22Rv1 (cell line): ENCODE measurements around the gene MLH3.

Source experiments
- H3K27ac ChIP-seq: fragments of 450-650 bp; 2 replicates; pipeline ENCODE4 v1.5.1; 2017
- ZFX ChIP-seq: fragments of 450-650 bp; IDR thresholded peaks from 2 replicates; pipeline ENCODE4 v1.6.1; 2017; ENCODE audit warnings: antibody characterized with exemption, borderline replicate concordance
- TF ChIP-seq, protein P1 (sequence below): fragments of 450-650 bp; IDR thresholded peaks from 2 replicates; pipeline ENCODE4 v1.5.1; 2017; ENCODE audit warnings: mild to moderate bottlenecking

MLH3 gene

DNA sequence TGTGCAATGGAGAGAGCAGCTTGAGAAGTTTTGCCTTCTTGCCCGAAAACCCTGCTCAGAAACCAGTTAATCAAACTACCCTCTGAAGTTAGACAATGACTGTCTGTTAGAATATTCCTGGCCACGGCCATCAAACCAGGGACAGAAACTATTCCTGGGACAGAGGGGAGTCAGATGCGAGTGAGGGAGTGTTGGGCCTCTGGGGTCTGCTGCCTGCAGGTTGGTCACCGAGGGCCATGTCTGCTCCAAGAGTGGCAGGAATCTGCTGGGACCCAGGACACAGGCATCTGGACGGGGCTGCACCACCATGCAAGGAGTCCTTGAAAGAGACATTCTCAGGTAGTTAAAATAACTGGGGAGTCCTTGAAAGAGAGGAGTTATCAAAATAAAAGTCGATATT is 65.5 kb downstream of the MLH3 start:
- no peak overlapping the region for H3K27ac ChIP-seq
- TF ChIP-seq, protein P1, sequence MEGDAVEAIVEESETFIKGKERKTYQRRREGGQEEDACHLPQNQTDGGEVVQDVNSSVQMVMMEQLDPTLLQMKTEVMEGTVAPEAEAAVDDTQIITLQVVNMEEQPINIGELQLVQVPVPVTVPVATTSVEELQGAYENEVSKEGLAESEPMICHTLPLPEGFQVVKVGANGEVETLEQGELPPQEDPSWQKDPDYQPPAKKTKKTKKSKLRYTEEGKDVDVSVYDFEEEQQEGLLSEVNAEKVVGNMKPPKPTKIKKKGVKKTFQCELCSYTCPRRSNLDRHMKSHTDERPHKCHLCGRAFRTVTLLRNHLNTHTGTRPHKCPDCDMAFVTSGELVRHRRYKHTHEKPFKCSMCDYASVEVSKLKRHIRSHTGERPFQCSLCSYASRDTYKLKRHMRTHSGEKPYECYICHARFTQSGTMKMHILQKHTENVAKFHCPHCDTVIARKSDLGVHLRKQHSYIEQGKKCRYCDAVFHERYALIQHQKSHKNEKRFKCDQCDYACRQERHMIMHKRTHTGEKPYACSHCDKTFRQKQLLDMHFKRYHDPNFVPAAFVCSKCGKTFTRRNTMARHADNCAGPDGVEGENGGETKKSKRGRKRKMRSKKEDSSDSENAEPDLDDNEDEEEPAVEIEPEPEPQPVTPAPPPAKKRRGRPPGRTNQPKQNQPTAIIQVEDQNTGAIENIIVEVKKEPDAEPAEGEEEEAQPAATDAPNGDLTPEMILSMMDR: no peak
- TF ChIP-seq ZFX: no peak

DNA sequence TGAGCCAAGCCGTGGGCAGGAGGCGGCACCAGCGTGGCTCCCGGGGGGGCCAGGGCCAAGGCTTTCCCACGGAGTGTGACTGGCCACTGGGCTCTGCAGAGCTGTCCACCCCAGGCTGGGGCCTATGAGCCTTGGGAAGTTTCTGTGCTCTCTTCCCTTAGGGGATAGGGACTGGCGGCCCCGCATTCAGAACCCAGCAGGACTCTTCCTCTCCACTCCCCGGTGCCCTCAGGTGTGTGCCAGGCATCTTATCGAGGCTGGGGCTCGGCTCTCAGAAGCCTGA is 66.3 kb downstream of the MLH3 start:
- TF ChIP-seq, protein P1: no peak
- no peak for TF ChIP-seq ZFX
- H3K27ac ChIP-seq: no peak overlapping the region

DNA sequence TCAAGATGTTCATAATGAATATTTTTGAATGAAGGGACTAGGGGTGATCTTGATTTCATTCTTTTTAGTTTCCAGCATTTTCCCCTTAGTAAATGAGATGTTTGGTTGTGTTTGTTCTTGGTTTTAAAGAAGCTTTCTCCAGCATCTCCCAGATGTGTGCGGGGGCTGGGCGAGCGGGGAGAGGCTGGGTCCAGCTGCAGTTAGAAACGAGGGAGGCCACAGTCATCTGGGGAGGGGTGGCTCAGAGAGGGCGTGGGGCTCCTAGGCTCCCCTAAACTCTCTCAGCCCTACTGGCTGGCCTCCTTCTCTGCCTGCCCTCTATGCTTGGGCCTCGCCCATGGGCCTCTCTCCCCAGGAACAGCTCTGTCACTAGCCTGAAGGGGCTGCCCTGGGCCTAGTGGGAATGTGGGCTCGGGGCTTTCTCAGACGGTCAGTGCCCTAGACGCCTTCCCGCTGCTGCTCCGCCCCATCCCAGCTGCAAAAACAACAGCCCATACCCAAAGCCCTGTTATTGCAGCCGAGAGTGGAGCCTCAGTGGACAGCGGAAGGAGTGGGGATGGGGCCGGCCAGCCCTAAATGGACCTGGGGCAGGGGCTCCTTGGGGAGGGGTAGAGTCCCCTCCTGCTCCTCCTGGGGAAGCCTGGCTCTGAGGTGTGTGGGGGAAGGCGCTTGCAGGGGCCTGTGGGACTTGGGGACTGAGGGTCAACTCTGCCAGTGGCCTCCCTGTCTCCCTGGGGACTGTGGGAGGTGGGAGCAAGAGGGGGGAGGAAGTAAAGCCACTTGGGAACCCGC is 66.8 kb downstream of the MLH3 start:
- H3K27ac ChIP-seq: no peak overlapping the region
- TF ChIP-seq, protein P1: no peak
- TF ChIP-seq ZFX: no peak

DNA sequence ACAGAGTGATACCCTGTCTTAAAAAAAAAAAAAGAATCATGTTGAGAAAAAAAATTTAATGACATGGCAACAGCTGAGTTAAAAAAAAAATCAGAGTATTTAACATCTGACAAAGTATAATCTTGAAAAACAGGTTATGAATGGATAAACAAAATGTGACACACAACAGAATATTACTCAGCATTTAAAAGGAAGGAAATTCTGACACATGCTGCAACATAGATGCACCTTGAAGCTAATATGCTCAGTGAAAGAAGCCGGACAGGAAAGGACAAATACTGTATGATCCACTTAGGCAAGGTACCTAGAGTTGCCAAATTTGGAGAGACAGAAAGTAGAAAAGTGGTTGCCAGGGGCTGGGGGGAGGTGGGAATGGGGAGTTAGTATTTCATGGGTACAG is 67.9 kb downstream of the MLH3 start:
- H3K27ac ChIP-seq: no peak overlapping the region
- TF ChIP-seq, protein P1: no peak
- TF ChIP-seq ZFX: no peak

DNA sequence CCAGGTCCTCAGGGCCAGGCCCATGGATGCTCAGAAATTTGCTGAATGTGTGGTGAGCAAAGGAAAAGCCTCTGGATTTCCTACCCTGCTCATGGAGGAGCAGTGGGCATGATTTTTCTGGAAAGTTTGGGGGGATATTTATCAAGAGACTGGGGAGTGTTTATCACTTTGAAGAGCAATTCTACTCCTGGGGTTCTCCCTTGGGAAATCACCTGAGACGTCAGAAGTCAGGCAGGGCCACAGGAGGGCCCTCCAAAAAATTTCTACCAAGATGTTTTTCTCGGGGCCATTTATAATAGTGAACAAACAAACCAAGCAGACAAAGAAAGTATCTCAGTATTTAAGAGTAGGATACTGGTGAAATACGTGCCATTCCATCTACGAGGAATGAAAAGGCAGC is 68.6 kb downstream of the MLH3 start:
- no peak for TF ChIP-seq ZFX
- TF ChIP-seq, protein P1: no peak
- no peak overlapping the region for H3K27ac ChIP-seq

DNA sequence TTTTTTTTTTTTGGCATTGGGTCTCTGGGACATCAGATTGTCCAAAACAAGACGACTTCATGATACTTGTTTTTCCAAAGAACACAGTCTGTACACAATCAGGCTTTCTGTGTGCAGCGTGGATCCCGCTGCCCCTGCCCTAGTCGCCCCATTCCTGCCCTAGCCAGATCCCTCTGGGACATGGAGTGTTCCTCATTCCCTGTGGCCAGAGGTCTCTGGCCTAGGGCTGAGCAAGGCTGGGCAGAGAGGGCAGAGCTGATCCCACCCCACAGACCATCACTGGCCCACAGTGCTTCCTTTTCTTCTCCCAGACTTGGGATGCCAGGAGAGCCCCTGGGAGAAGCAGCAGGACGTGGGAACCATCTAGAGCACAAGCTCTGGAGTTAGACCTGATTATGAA is 69.4 kb downstream of the MLH3 start:
- H3K27ac ChIP-seq: no peak overlapping the region
- TF ChIP-seq, protein P1: no peak
- TF ChIP-seq ZFX: no peak

DNA sequence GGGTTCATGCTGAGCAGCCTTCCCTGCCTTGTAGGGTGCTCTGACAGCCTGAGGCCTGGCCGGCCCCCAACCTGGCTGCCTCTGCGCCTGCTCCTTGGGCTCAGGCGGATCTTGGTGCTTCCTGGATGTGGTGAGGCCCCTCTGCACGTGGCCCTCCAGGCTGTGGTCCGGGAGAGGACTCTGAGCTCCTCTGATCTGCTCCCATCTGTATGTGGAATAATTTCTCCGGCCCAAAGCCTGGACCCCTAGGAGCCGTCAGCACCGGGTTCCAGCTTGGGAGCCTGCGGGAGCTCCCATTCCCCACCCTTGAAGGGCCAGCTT is 69.8 kb downstream of the MLH3 start:
- no peak for TF ChIP-seq ZFX
- TF ChIP-seq, protein P1: no peak
- no peak overlapping the region for H3K27ac ChIP-seq
